OCI-LY1 (cell line): ENCODE measurements around the gene KLB.

Experiments used
- H2AFZ ChIP-seq: fragments of 200-600 bp; sonication (generic), shearing (Covaris generic); 2 replicates; pipeline ENCODE4 v1.6.0; 2014; ENCODE audit warnings: antibody characterized with exemption, mild to moderate bottlenecking, low read length
- H3F3A ChIP-seq: fragments of 200-600 bp; sonication (generic), shearing (Covaris generic); 2 replicates; pipeline ENCODE4 v1.6.0; 2014; ENCODE audit warnings: mild to moderate bottlenecking, antibody characterized with exemption, low read length, moderate library complexity; ENCODE audit not compliant: insufficient read depth
- H3K27ac ChIP-seq: fragments of 200-600 bp; sonication (generic); 2 replicates; pipeline ENCODE4 v1.5.1; 2014; ENCODE audit warnings: low read length, mixed run types, mild to moderate bottlenecking, low read depth; ENCODE audit not compliant: poor library complexity, severe bottlenecking
- H3K27me3 ChIP-seq: fragments of 200-600 bp; sonication (generic); 2 replicates; pipeline ENCODE4 v1.6.0; 2014; ENCODE audit warnings: antibody characterized with exemption, mild to moderate bottlenecking, low read length, moderate library complexity; ENCODE audit not compliant: insufficient read depth
- H3K36me3 ChIP-seq: fragments of 200-600 bp; sonication (generic); 2 replicates; pipeline ENCODE4 v1.6.1; 2014; ENCODE audit warnings: mild to moderate bottlenecking, antibody characterized with exemption, low read length, moderate library complexity, mixed read lengths; ENCODE audit not compliant: insufficient read depth
- H3K4me1 ChIP-seq: fragments of 200-600 bp; sonication (generic); 2 replicates; pipeline ENCODE4 v1.5.1; 2014; ENCODE audit warnings: mild to moderate bottlenecking, low read length, moderate library complexity; ENCODE audit not compliant: insufficient read depth, severe bottlenecking
- H3K4me2 ChIP-seq: fragments of 200-600 bp; sonication (generic), shearing (Covaris generic); 2 replicates; pipeline ENCODE4 v1.6.1; 2014; ENCODE audit warnings: low read length
- H3K4me3 ChIP-seq: fragments of 200-600 bp; sonication (generic); 2 replicates; pipeline ENCODE4 v1.5.1; 2014; ENCODE audit warnings: low read length, low read depth, mild to moderate bottlenecking, mixed read lengths; ENCODE audit not compliant: poor library complexity, severe bottlenecking
- H3K79me2 ChIP-seq: fragments of 200-600 bp; shearing (Covaris generic); 2 replicates; pipeline ENCODE4 v1.6.1; 2016; ENCODE audit warnings: mixed run types, low read length, mixed read lengths; ENCODE audit not compliant: insufficient read depth
- H3K9ac ChIP-seq: fragments of 200-600 bp; sonication (generic), shearing (Covaris generic); 2 replicates; pipeline ENCODE4 v1.6.1; 2014; ENCODE audit warnings: mild to moderate bottlenecking, low read length, mixed read lengths
- H3K9me2 ChIP-seq: fragments of 200-600 bp; sonication (generic), shearing (Covaris generic); 2 replicates; pipeline ENCODE4 v1.6.1; 2014; ENCODE audit warnings: low read depth, mild to moderate bottlenecking, low read length, mixed read lengths
- H3K9me3 ChIP-seq: fragments of 200-600 bp; shearing (Covaris generic); 2 replicates; pipeline ENCODE4 v1.6.1; 2014; ENCODE audit warnings: low read length, mixed read lengths
- H4K20me1 ChIP-seq: fragments of 200-600 bp; sonication (generic), shearing (Covaris generic); 2 replicates; pipeline ENCODE4 v1.6.0; 2016; ENCODE audit warnings: mild to moderate bottlenecking, low read length; ENCODE audit not compliant: insufficient read depth
- CTCF ChIP-seq: fragments of 200-600 bp; sonication (generic), shearing (Covaris generic); IDR thresholded peaks from 2 replicates; pipeline ENCODE4 v1.5.1; 2017; ENCODE audit warnings: mild to moderate bottlenecking, antibody characterized with exemption, low read length, moderate library complexity, mixed read lengths
- EZH2 ChIP-seq: fragments of 200-600 bp; sonication (generic), shearing (Covaris generic); IDR thresholded peaks from 2 replicates; pipeline ENCODE4 v1.8.0; 2017; ENCODE audit warnings: borderline replicate concordance, mixed run types, mild to moderate bottlenecking, antibody characterized with exemption, low read length, moderate library complexity, mixed read lengths

The KLB gene

GRCh38 chr4:39442998-39443397 lies 36.3 kb downstream of the KLB start:
- Histone ChIP-seq H3K36me3 (no peaks in the 10 kb centered on the region), H3K9me2 (no peaks in the 10 kb centered on the region), H3K9ac (no peak overlapping the region), H3K9me3 (no peaks in the 10 kb centered on the region), H3K4me3 (no peak overlapping the region), H3K4me2 (no peak overlapping the region), H3K27me3 (peaks cover under 1% of the 10 kb centered on the region; the same call in 1 of the 2 replicates), H3K79me2 (no peaks in the 10 kb centered on the region), H4K20me1 (no peaks in the 10 kb centered on the region), H3K27ac (no peak overlapping the region), H3K4me1 (peaks cover 10% of the 10 kb centered on the region), H2AFZ (no peak overlapping the region), H3F3A (no peaks in the 10 kb centered on the region)
- no peak for TF ChIP-seq EZH2
- no peak for TF ChIP-seq CTCF

- Histone ChIP-seq H3K9me2 (no peaks in the 10 kb centered on the region), H3K36me3 (peaks cover 18% of the 10 kb centered on the region), H3K4me1 (peaks cover 18% of the 10 kb centered on the region), H3K9ac (peak overlapping the region; percentile 37; the same call in 1 of the 2 replicates), H3K79me2 (no peaks in the 10 kb centered on the region), H3K4me2 (peak overlapping the region; percentile 78), H3K27ac (no peak overlapping the region), H3K9me3 (no peaks in the 10 kb centered on the region), H3F3A (peaks cover 15% of the 10 kb centered on the region; the same call in 1 of the 2 replicates), H3K4me3 (peak overlapping the region; percentile 57), H4K20me1 (no peaks in the 10 kb centered on the region), H3K27me3 (no peaks in the 10 kb centered on the region), H2AFZ (no peak overlapping the region)
- no peak for TF ChIP-seq EZH2
- no peak for TF ChIP-seq CTCF
These were observed 39.7 kb downstream of the KLB start for GRCh38 chr4:39446483-39446841.

GRCh38 chr4:39446842-39447573 lies 40.3 kb downstream of the KLB start:
- Histone ChIP-seq H3K4me2 (peak overlapping the region; percentile 78), H3K36me3 (peaks cover 23% of the 10 kb centered on the region), H2AFZ (no peak overlapping the region), H3K9me3 (no peaks in the 10 kb centered on the region), H3K27me3 (no peaks in the 10 kb centered on the region), H3K9ac (peak overlapping the region; percentile 37; the same call in 1 of the 2 replicates), H3F3A (peaks cover 15% of the 10 kb centered on the region; the same call in 1 of the 2 replicates), H3K9me2 (no peaks in the 10 kb centered on the region), H3K4me3 (peak overlapping the region; percentile 57), H3K4me1 (peaks cover 18% of the 10 kb centered on the region), H3K27ac (peak overlapping the region; percentile 5), H3K79me2 (no peaks in the 10 kb centered on the region), H4K20me1 (no peaks in the 10 kb centered on the region)
- no peak for TF ChIP-seq EZH2
- peak; percentile 46 for TF ChIP-seq CTCF
